Measurements from ENCODE around the gene SAT1. TPM values are rescaled to one million over a fixed set of nuclear protein-coding genes. Genes with fewer than 3 reads are reported as not detected.

Gene SAT1
- total RNA-seq, 1 experiment from 2014 or later = 55.2 TPM

DNA sequence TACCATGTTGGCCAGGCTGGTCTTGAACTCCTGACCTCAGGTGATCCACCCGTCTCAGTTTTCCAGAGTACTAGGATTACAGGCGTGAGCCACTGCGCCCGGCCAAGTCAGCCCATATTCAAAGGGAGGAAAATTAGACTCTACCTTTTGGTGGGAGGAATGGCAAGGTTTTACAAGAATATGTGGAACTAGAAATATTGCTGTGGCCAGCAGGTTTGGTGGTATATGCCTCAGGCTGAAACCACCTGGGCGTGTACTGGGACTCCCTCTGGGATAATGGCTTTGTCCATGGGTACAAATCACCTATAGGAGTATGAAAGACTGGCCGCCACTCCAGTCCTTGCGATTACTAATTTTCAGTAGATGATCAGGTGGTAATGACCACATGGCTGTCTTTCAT lies 32.4 kb downstream of the SAT1 start:
- no peak overlapping the region for H2AFZ ChIP-seq (ENCODE audit: low read length)
- no peak overlapping the region for H3K4ac ChIP-seq (ENCODE audit: low read depth, low read length)
- H3K27me3 ChIP-seq (ENCODE audit: insufficient read depth, low read length) = no peaks in the 10 kb centered on the region
- no peak overlapping the region for H2BK15ac ChIP-seq (ENCODE audit: low read depth, low read length)
- Mint-ChIP-seq H3K36me3 (ENCODE audit: insufficient read depth in 1 of 3, low read depth in 3 of 3) (0 out of 7 replicates have a peak, but pooled peaks cover 0 to 1% (median 0%) of the 10 kb centered on the region in 3 experiments), H3K9me3 (no peaks in the 10 kb centered on the region; a peak in 1 of 5 replicates), H3K27ac (no peak overlapping the region), H3K27me3 (ENCODE audit: low read depth) (no peaks in the 10 kb centered on the region), H3K4me1 (peaks cover 4 to 13% of the 10 kb centered on the region in 2 experiments; a peak in 3 of 4 replicates), H3K4me3 (no peak overlapping the region)
- no peak overlapping the region for H3K18ac ChIP-seq (ENCODE audit: insufficient read length, low read depth, low read length)
- DNase-seq = no peak
- H2BK20ac ChIP-seq (ENCODE audit: low read depth, low read length, poor library complexity, severe bottlenecking) = no peak overlapping the region
- H3K14ac ChIP-seq (ENCODE audit: insufficient read depth, low read length) = no peak overlapping the region
- H3K23ac ChIP-seq (ENCODE audit: insufficient read length, low read depth, low read length) = no peak overlapping the region
- TF ChIP-seq, protein P1, sequence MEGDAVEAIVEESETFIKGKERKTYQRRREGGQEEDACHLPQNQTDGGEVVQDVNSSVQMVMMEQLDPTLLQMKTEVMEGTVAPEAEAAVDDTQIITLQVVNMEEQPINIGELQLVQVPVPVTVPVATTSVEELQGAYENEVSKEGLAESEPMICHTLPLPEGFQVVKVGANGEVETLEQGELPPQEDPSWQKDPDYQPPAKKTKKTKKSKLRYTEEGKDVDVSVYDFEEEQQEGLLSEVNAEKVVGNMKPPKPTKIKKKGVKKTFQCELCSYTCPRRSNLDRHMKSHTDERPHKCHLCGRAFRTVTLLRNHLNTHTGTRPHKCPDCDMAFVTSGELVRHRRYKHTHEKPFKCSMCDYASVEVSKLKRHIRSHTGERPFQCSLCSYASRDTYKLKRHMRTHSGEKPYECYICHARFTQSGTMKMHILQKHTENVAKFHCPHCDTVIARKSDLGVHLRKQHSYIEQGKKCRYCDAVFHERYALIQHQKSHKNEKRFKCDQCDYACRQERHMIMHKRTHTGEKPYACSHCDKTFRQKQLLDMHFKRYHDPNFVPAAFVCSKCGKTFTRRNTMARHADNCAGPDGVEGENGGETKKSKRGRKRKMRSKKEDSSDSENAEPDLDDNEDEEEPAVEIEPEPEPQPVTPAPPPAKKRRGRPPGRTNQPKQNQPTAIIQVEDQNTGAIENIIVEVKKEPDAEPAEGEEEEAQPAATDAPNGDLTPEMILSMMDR (conservative IDR thresholded peaks at IDR 0.05) = no peak
- no peak overlapping the region for H3K4me2 ChIP-seq (ENCODE audit: insufficient read depth, insufficient read length, low read length)
- H4K20me1 ChIP-seq (ENCODE audit: control insufficient read depth, insufficient read depth, insufficient read length) = no peaks in the 10 kb centered on the region
- H4K91ac ChIP-seq (ENCODE audit: insufficient read length, low read depth, low read length) = no peak overlapping the region
- WGBS (ENCODE audit: extremely low coverage, insufficient read length, low lambda C conversion rate) = no CpG with 5 or more reads among the region's 7 CpGs
- H3K27ac ChIP-seq (ENCODE audit: insufficient read length, low read depth, low read length) = no peak overlapping the region
- no peak overlapping the region for H3T11ph ChIP-seq (ENCODE audit: low read length)
- H3K23me2 ChIP-seq (ENCODE audit: insufficient read length, low read depth, low read length, poor library complexity, severe bottlenecking) = no peaks in the 10 kb centered on the region
- H3K79me1 ChIP-seq (ENCODE audit: insufficient read depth, low read depth, low read length, poor library complexity, severe bottlenecking) = no peaks in the 10 kb centered on the region
- H3K79me2 ChIP-seq (ENCODE audit: insufficient read depth, low read length) = no peaks in the 10 kb centered on the region
- no peaks in the 10 kb centered on the region for H3K9me3 ChIP-seq (ENCODE audit: control insufficient read depth, low read depth, low read length)
- H3K9ac ChIP-seq (ENCODE audit: extremely low read depth, insufficient read length, low read length) = no peak overlapping the region
- H3K4me1 ChIP-seq (ENCODE audit: insufficient read depth, low read length) = no peaks in the 10 kb centered on the region
- no peak overlapping the region for H4K8ac ChIP-seq (replicated peaks; ENCODE audit: insufficient read length, low read depth, low read length)
- no peak overlapping the region for H2AK5ac ChIP-seq (ENCODE audit: insufficient read length, low read length)
- no peak overlapping the region for H3K56ac ChIP-seq (ENCODE audit: insufficient read length, low read depth, low read length)
- no peak overlapping the region for H2BK120ac ChIP-seq (ENCODE audit: low read depth, low read length, poor library complexity, severe bottlenecking)
- H2BK5ac ChIP-seq (ENCODE audit: insufficient read length, low read length) = no peak overlapping the region
- no peak overlapping the region for H2BK12ac ChIP-seq (ENCODE audit: insufficient read length, low read depth, low read length)
- H4K5ac ChIP-seq (ENCODE audit: insufficient read length, low read depth, low read length) = no peak overlapping the region

Data from H9 (cell line).